ENCODE data around the gene NPDC1. TPM values are rescaled to one million over a fixed set of nuclear protein-coding genes. Genes with fewer than 3 reads are reported as not detected.

NPDC1 gene
- total and polyA plus RNA-seq, 4 donors, result 2.7 to 14.5 (median 7.3) TPM

GRCh38 chr9:137040568-137040967 is 5.4 kb downstream of the NPDC1 start:
- H3K36me3 ChIP-seq (ENCODE audit: control insufficient read depth in 4 of 4, insufficient read depth in 3 of 4, low read depth in 1 of 4, low read length in 3 of 4), result no peaks in the 10 kb centered on the region
- no peak for DNase-seq (ENCODE audit: low spot score)
- peaks cover 0 to 17% (median under 1%) of the 10 kb centered on the region in 4 donors for H3K4me1 ChIP-seq (ENCODE audit: control insufficient read depth in 4 of 4, insufficient read depth in 4 of 4, low read length in 3 of 4)
- 75% methylated on average over 23 of the region's 23 CpGs for WGBS
- H3K27me3 ChIP-seq (ENCODE audit: control insufficient read depth in 4 of 4, insufficient read depth in 4 of 4, low read length in 3 of 4), result peaks cover 0 to 11% (median 4%) of the 10 kb centered on the region in 4 donors
- H3K4me3 ChIP-seq (ENCODE audit: low read depth in 1 of 3, low read length in 3 of 3), result no peak overlapping the region
- TF ChIP-seq SP1 (IDR thresholded peaks at IDR 0.05), result no peak
- no peak for TF ChIP-seq RXRA (IDR thresholded peaks at IDR 0.05)
- TF ChIP-seq RAD21 (IDR thresholded peaks at IDR 0.05), result no peak
- no peak for TF ChIP-seq HNF4A (conservative IDR thresholded peaks at IDR 0.05)
- no peak for TF ChIP-seq EGR1 (IDR thresholded peaks at IDR 0.05; ENCODE audit: low read depth in 2 of 2)
- TF ChIP-seq FOXA1 (IDR thresholded peaks at IDR 0.05), result no peak
- TF ChIP-seq, protein P1, sequence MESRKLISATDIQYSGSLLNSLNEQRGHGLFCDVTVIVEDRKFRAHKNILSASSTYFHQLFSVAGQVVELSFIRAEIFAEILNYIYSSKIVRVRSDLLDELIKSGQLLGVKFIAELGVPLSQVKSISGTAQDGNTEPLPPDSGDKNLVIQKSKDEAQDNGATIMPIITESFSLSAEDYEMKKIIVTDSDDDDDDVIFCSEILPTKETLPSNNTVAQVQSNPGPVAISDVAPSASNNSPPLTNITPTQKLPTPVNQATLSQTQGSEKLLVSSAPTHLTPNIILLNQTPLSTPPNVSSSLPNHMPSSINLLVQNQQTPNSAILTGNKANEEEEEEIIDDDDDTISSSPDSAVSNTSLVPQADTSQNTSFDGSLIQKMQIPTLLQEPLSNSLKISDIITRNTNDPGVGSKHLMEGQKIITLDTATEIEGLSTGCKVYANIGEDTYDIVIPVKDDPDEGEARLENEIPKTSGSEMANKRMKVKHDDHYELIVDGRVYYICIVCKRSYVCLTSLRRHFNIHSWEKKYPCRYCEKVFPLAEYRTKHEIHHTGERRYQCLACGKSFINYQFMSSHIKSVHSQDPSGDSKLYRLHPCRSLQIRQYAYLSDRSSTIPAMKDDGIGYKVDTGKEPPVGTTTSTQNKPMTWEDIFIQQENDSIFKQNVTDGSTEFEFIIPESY (IDR thresholded peaks at IDR 0.05), result no peak
- TF ChIP-seq, protein P2, sequence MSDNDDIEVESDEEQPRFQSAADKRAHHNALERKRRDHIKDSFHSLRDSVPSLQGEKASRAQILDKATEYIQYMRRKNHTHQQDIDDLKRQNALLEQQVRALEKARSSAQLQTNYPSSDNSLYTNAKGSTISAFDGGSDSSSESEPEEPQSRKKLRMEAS (IDR thresholded peaks at IDR 0.05), result no peak
- TF ChIP-seq JUND (IDR thresholded peaks at IDR 0.05), result no peak
- no peak overlapping the region for H3K27ac ChIP-seq (ENCODE audit: low read depth in 1 of 2, low read length in 2 of 2)
- H3K9me3 ChIP-seq (ENCODE audit: control insufficient read depth in 4 of 4, low read length in 3 of 4), result no peaks in the 10 kb centered on the region
- no peak overlapping the region for H3K9ac ChIP-seq (ENCODE audit: low read depth in 1 of 2, low read length in 2 of 2)

- H3K9me3 ChIP-seq (ENCODE audit: control insufficient read depth in 4 of 4, low read length in 3 of 4), result no peaks in the 10 kb centered on the region
- WGBS, result 85% methylated on average over 32 of the region's 32 CpGs
- no peak overlapping the region for H3K27ac ChIP-seq (ENCODE audit: low read depth in 1 of 2, low read length in 2 of 2)
- no peak overlapping the region for H3K9ac ChIP-seq (ENCODE audit: low read depth in 1 of 2, low read length in 2 of 2)
- peaks cover 0 to 20% (median 0%) of the 10 kb centered on the region in 4 donors for H3K4me1 ChIP-seq (ENCODE audit: control insufficient read depth in 4 of 4, insufficient read depth in 4 of 4, low read length in 3 of 4)
- H3K27me3 ChIP-seq (ENCODE audit: control insufficient read depth in 4 of 4, insufficient read depth in 4 of 4, low read length in 3 of 4), result peaks cover 0 to 8% (median under 1%) of the 10 kb centered on the region in 4 donors
- no peak overlapping the region for H3K4me3 ChIP-seq (ENCODE audit: low read depth in 1 of 3, low read length in 3 of 3)
- no peak for DNase-seq (ENCODE audit: low spot score)
- TF ChIP-seq NR2F2 (IDR thresholded peaks at IDR 0.05) (no peak), JUND (IDR thresholded peaks at IDR 0.05) (no peak), YY1 (IDR thresholded peaks at IDR 0.05) (no peak), RXRA (IDR thresholded peaks at IDR 0.05) (no peak), HNF4A (conservative IDR thresholded peaks at IDR 0.05) (no peak), TAF1 (conservative IDR thresholded peaks at IDR 0.05) (no peak), EGR1 (IDR thresholded peaks at IDR 0.05; ENCODE audit: low read depth in 2 of 2) (no peak), FOXA2 (IDR thresholded peaks at IDR 0.05) (no peak), GABPA (IDR thresholded peaks at IDR 0.05 in 1 of 2, conservative IDR thresholded peaks at IDR 0.05 in 1 of 2) (no peak)
- TF ChIP-seq, protein P2 (IDR thresholded peaks at IDR 0.05), result no peak
- TF ChIP-seq, protein P3, sequence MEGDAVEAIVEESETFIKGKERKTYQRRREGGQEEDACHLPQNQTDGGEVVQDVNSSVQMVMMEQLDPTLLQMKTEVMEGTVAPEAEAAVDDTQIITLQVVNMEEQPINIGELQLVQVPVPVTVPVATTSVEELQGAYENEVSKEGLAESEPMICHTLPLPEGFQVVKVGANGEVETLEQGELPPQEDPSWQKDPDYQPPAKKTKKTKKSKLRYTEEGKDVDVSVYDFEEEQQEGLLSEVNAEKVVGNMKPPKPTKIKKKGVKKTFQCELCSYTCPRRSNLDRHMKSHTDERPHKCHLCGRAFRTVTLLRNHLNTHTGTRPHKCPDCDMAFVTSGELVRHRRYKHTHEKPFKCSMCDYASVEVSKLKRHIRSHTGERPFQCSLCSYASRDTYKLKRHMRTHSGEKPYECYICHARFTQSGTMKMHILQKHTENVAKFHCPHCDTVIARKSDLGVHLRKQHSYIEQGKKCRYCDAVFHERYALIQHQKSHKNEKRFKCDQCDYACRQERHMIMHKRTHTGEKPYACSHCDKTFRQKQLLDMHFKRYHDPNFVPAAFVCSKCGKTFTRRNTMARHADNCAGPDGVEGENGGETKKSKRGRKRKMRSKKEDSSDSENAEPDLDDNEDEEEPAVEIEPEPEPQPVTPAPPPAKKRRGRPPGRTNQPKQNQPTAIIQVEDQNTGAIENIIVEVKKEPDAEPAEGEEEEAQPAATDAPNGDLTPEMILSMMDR (IDR thresholded peaks at IDR 0.05; ENCODE audit: low read depth, low read length, missing input control), result no peak
- TF ChIP-seq, protein P4, sequence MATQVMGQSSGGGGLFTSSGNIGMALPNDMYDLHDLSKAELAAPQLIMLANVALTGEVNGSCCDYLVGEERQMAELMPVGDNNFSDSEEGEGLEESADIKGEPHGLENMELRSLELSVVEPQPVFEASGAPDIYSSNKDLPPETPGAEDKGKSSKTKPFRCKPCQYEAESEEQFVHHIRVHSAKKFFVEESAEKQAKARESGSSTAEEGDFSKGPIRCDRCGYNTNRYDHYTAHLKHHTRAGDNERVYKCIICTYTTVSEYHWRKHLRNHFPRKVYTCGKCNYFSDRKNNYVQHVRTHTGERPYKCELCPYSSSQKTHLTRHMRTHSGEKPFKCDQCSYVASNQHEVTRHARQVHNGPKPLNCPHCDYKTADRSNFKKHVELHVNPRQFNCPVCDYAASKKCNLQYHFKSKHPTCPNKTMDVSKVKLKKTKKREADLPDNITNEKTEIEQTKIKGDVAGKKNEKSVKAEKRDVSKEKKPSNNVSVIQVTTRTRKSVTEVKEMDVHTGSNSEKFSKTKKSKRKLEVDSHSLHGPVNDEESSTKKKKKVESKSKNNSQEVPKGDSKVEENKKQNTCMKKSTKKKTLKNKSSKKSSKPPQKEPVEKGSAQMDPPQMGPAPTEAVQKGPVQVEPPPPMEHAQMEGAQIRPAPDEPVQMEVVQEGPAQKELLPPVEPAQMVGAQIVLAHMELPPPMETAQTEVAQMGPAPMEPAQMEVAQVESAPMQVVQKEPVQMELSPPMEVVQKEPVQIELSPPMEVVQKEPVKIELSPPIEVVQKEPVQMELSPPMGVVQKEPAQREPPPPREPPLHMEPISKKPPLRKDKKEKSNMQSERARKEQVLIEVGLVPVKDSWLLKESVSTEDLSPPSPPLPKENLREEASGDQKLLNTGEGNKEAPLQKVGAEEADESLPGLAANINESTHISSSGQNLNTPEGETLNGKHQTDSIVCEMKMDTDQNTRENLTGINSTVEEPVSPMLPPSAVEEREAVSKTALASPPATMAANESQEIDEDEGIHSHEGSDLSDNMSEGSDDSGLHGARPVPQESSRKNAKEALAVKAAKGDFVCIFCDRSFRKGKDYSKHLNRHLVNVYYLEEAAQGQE (IDR thresholded peaks at IDR 0.05), result no peak
- no peaks in the 10 kb centered on the region for H3K36me3 ChIP-seq (ENCODE audit: control insufficient read depth in 4 of 4, insufficient read depth in 3 of 4, low read depth in 1 of 4, low read length in 3 of 4)
Measured at GRCh38 chr9:137039611-137040366, 6.2 kb downstream of the NPDC1 start.
